OCI-LY3 (cell line): ENCODE results near the gene RPL29.

Source experiments
- H2AFZ ChIP-seq: fragments of 200-600, 300-600 bp; shearing (Covaris generic); 2 replicates; pipeline ENCODE4 v1.6.0; 2014; ENCODE audit warnings: antibody characterized with exemption, low read depth, low read length
- H3K27ac ChIP-seq: fragments of 200-600, 300-600 bp; sonication (generic); 2 replicates; pipeline ENCODE4 v1.5.1; 2014; ENCODE audit warnings: mild to moderate bottlenecking, low read length, moderate library complexity, mixed read lengths
- H3K27me3 ChIP-seq: fragments of 200-600, 300-600 bp; sonication (generic); 2 replicates; pipeline ENCODE4 v1.6.1; 2014; ENCODE audit warnings: low read depth, low read length, mixed read lengths
- H3K36me3 ChIP-seq: fragments of 200-600, 300-600 bp; sonication (generic); replicated peaks from 2 replicates; pipeline ENCODE3; 2014; ENCODE audit warnings: low read depth, low read length, mixed read lengths
- H3K4me1 ChIP-seq: fragments of 300-600, 200-600 bp; sonication (generic); 2 replicates; pipeline ENCODE4 v1.6.1; 2014; ENCODE audit warnings: low read length, mixed read lengths
- H3K4me2 ChIP-seq: fragments of 200-600, 300-600 bp; sonication (generic); 2 replicates; pipeline ENCODE4 v1.6.1; 2014; ENCODE audit warnings: low read length, mixed read lengths
- H3K4me3 ChIP-seq: fragments of 300-600, 200-600 bp; sonication (generic); 2 replicates; pipeline ENCODE4 v1.5.1; 2014; ENCODE audit warnings: antibody characterized with exemption, mild to moderate bottlenecking, low read length, moderate library complexity
- H3K79me2 ChIP-seq: fragments of 300-600, 200-600 bp; shearing (Covaris generic); 2 replicates; pipeline ENCODE4 v1.6.1; 2014; ENCODE audit warnings: mild to moderate bottlenecking, low read length, mixed read lengths
- H3K9ac ChIP-seq: fragments of 300-600, 200-600 bp; shearing (Covaris generic); 2 replicates; pipeline ENCODE4 v1.6.0; 2014; ENCODE audit warnings: mild to moderate bottlenecking, low read length, moderate library complexity
- H3K9me3 ChIP-seq: fragments of 200-600, 300-600 bp; shearing (Covaris generic); 2 replicates; pipeline ENCODE4 v1.6.1; 2014; ENCODE audit warnings: low read length, mixed read lengths; ENCODE audit not compliant: insufficient read depth
- H4K20me1 ChIP-seq: fragments of 200-600, 300-600 bp; sonication (generic); 2 replicates; pipeline ENCODE4 v1.6.1; 2016; ENCODE audit warnings: low read length, mixed read lengths; ENCODE audit not compliant: insufficient read depth
- CTCF ChIP-seq: fragments of 200-600, 300-600 bp; sonication (generic); IDR thresholded peaks from 2 replicates; pipeline ENCODE4 v1.5.1; 2014; ENCODE audit warnings: antibody characterized with exemption, low read length, low read depth
- EZH2phosphoT487 ChIP-seq: fragments of 200-600 bp; shearing (Covaris generic); IDR thresholded peaks from 2 replicates; pipeline ENCODE4 v1.6.1; 2018; ENCODE audit warnings: antibody characterized with exemption, mixed run types, low read depth

Gene RPL29

DNA sequence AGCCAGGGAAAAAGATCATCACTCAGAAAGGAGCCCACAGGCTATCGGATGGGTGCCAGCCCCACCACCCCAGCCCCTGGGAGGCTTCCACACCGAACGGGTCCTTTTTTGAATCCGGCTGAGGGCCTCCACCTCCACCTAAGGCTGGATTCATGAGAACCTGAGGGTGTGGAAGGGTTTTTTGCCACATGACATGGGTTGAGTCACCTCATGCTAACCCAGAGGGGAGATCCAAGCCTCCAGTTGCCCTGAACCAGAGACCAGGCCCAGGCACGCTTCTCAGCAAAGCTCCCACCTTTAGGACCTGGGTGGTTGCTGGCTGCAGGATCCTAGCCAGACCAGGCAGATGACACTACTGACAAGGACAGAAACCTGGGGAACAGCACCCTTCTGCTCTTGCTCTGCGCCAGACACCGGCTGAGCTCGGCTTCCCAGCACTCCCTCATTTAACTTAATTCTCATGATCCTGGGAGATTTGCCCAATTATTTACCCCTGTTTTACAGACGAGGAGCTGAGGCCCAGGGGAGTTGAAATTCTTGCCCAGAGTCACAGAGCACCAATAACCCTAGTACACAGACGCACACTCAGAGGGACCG, 35.1 kb upstream of the RPL29 start:
- H3K36me3 ChIP-seq, result no peaks in the 10 kb centered on the region
- no peak for TF ChIP-seq CTCF
- no peak for TF ChIP-seq EZH2phosphoT487
- H2AFZ ChIP-seq, result no peak overlapping the region
- no peaks in the 10 kb centered on the region for H3K79me2 ChIP-seq
- no peak overlapping the region for H3K27ac ChIP-seq
- no peak overlapping the region for H3K4me3 ChIP-seq
- no peaks in the 10 kb centered on the region for H4K20me1 ChIP-seq
- H3K9ac ChIP-seq, result no peak overlapping the region
- no peak overlapping the region for H3K4me2 ChIP-seq
- no peaks in the 10 kb centered on the region for H3K9me3 ChIP-seq
- H3K27me3 ChIP-seq, result peaks cover 26% of the 10 kb centered on the region; the same call in 1 of the 2 replicates
- peaks cover 8% of the 10 kb centered on the region for H3K4me1 ChIP-seq

GRCh38 chr3:52029535-52029934, 33.8 kb upstream of the RPL29 start:
- Histone ChIP-seq H3K36me3 (no peaks in the 10 kb centered on the region), H3K9me3 (no peaks in the 10 kb centered on the region), H3K79me2 (no peaks in the 10 kb centered on the region), H3K9ac (no peak overlapping the region), H3K4me3 (no peak overlapping the region), H2AFZ (no peak overlapping the region), H3K4me2 (no peak overlapping the region), H3K4me1 (peaks cover 6% of the 10 kb centered on the region), H3K27ac (no peak overlapping the region), H4K20me1 (no peaks in the 10 kb centered on the region), H3K27me3 (peaks cover 20% of the 10 kb centered on the region; the same call in 1 of the 2 replicates)
- TF ChIP-seq CTCF (no peak), EZH2phosphoT487 (no peak)

DNA sequence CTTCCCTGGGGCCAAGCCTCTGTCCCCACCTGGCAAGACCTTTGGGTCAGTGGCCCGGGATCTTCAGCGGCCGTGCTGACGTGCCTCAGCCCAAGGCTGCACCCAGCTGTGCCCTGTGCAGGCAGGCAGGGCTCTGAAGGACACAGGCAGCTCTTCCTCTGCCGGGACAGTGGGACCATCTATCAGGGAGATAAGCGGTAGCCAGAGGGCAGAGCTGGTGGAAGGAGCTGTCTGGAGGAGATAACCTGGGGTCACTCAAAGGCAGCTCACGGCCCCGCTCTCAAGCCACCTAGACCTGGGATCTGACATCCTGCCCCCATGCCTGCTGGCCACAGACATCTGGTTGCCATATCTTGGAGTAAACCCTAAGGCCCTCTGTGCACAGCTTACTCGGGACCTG, 33.4 kb upstream of the RPL29 start:
- Histone ChIP-seq H4K20me1 (no peaks in the 10 kb centered on the region), H3K27ac (no peak overlapping the region), H3K27me3 (peaks cover 16% of the 10 kb centered on the region; the same call in 1 of the 2 replicates), H2AFZ (no peak overlapping the region), H3K9me3 (no peaks in the 10 kb centered on the region), H3K9ac (no peak overlapping the region), H3K79me2 (no peaks in the 10 kb centered on the region), H3K36me3 (no peaks in the 10 kb centered on the region), H3K4me1 (peaks cover 11% of the 10 kb centered on the region), H3K4me3 (no peak overlapping the region), H3K4me2 (no peak overlapping the region)
- TF ChIP-seq CTCF (no peak), EZH2phosphoT487 (no peak)

DNA sequence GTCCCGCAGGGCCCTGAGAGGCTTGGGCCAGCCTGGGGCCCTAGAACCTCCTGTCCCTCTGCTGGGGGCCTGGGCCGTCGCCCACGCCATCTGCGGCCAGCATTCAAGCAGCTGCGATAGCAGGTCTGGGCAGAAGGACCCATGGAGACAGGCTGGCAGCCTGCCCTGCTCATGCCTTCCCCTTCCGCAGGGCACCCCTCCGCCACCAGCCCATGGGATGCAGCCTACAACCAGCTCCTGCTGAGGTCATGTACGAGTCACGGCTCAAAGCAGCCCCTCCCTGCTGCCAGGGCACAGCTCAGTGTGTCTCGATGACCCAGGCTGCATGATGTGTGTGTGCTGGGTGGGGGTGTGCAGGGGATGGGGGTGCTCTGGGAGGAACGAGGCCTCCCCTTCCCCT, 32.9 kb upstream of the RPL29 start:
- no peak overlapping the region for H3K9ac ChIP-seq
- H3K4me1 ChIP-seq, result peaks cover 16% of the 10 kb centered on the region
- peaks cover 15% of the 10 kb centered on the region; the same call in 1 of the 2 replicates for H3K27me3 ChIP-seq
- no peaks in the 10 kb centered on the region for H3K36me3 ChIP-seq
- no peak overlapping the region for H2AFZ ChIP-seq
- no peaks in the 10 kb centered on the region for H3K79me2 ChIP-seq
- no peak overlapping the region for H3K4me3 ChIP-seq
- H3K4me2 ChIP-seq, result no peak overlapping the region
- no peak for TF ChIP-seq EZH2phosphoT487
- TF ChIP-seq CTCF, result no peak
- H3K27ac ChIP-seq, result no peak overlapping the region
- no peaks in the 10 kb centered on the region for H3K9me3 ChIP-seq
- no peaks in the 10 kb centered on the region for H4K20me1 ChIP-seq
